Loucy (cell line): Measurements from ENCODE around the gene IMPG2.

Source experiments
- H2AFZ ChIP-seq: fragments of 200-600 bp; sonication (generic); 2 replicates; pipeline ENCODE4 v1.6.0; 2016; ENCODE audit warnings: antibody characterized with exemption, mild to moderate bottlenecking, low read length, moderate library complexity
- H3F3A ChIP-seq: fragments of 200-600 bp; 2 replicates; pipeline ENCODE4 v1.6.0; 2016; ENCODE audit warnings: antibody characterized with exemption, low read depth, mild to moderate bottlenecking
- H3K27me3 ChIP-seq: fragments of 200-600 bp; sonication (generic); 2 replicates; pipeline ENCODE4 v1.6.1; 2014; ENCODE audit warnings: low read length, mild to moderate bottlenecking; ENCODE audit not compliant: insufficient read depth, poor library complexity, severe bottlenecking
- H3K36me3 ChIP-seq: fragments of 200-600 bp; sonication (generic); 2 replicates; pipeline ENCODE4 v1.6.1; 2016; ENCODE audit warnings: low read length; ENCODE audit not compliant: insufficient read depth
- H3K4me1 ChIP-seq: fragments of 200-600 bp; sonication (generic); 2 replicates; pipeline ENCODE4 v1.5.1; 2014; ENCODE audit warnings: low read length, mild to moderate bottlenecking; ENCODE audit not compliant: insufficient read depth, poor library complexity, severe bottlenecking
- H3K4me2 ChIP-seq: fragments of 200-600 bp; sonication (generic); 2 replicates; pipeline ENCODE4 v1.6.0; 2014; ENCODE audit warnings: antibody characterized with exemption, low read length, low read depth, mild to moderate bottlenecking; ENCODE audit not compliant: poor library complexity, severe bottlenecking
- H3K4me3 ChIP-seq: fragments of 200-600 bp; sonication (generic); 2 replicates; pipeline ENCODE4 v1.5.1; 2014; ENCODE audit warnings: low read length, mild to moderate bottlenecking, mixed read lengths; ENCODE audit not compliant: poor library complexity, severe bottlenecking
- H3K79me2 ChIP-seq: fragments of 200-600 bp; sonication (generic); 2 replicates; pipeline ENCODE4 v1.6.1; 2014; ENCODE audit warnings: low read length; ENCODE audit not compliant: insufficient read depth
- H3K9ac ChIP-seq: fragments of 200-600 bp; sonication (generic); 2 replicates; pipeline ENCODE4 v1.6.0; 2014; ENCODE audit warnings: mild to moderate bottlenecking, low read depth, low read length, moderate library complexity; ENCODE audit not compliant: poor library complexity, severe bottlenecking
- H3K9me2 ChIP-seq: fragments of 200-600 bp; sonication (generic); replicated peaks from 2 replicates; pipeline ENCODE4 v1.6.1; 2016; ENCODE audit warnings: low read depth, low read length, mixed read lengths
- H3K9me3 ChIP-seq: fragments of 200-600 bp; sonication (generic); 2 replicates; pipeline ENCODE4 v1.6.1; 2014; ENCODE audit warnings: mild to moderate bottlenecking, antibody characterized with exemption, low read length, low read depth; ENCODE audit not compliant: insufficient read depth
- H4K20me1 ChIP-seq: fragments of 200-600 bp; sonication (generic); 2 replicates; pipeline ENCODE4 v1.6.0; 2014; ENCODE audit warnings: antibody characterized with exemption, low read length, mild to moderate bottlenecking; ENCODE audit not compliant: insufficient read depth, poor library complexity, severe bottlenecking
- CTCF ChIP-seq: fragments of 200-600 bp; sonication (generic); conservative IDR thresholded peaks from 2 replicates; pipeline ENCODE4 v1.5.1; 2014; ENCODE audit warnings: mild to moderate bottlenecking, antibody characterized with exemption, low read length
- EZH2phosphoT487 ChIP-seq: fragments of 200-600 bp; IDR thresholded peaks from 2 replicates; pipeline ENCODE4 v1.6.1; 2018; ENCODE audit warnings: antibody characterized with exemption, mild to moderate bottlenecking, moderate library complexity, borderline replicate concordance

Gene IMPG2

GRCh38 chr3:101320475-101320874 lies at the start of gene IMPG2:
TSS of gene IMPG2 (minus strand) at chr3:101320575. CDS start at chr3:101320372, 203 bp downstream.
- H3K9me2 ChIP-seq = no peaks in the 10 kb centered on the region
- H3K9ac ChIP-seq = no peak within 1 kb of the TSS
- no peaks in the 10 kb centered on the region for H3F3A ChIP-seq
- no peaks in the 10 kb centered on the region for H3K79me2 ChIP-seq
- no peak within 1 kb of the TSS for H2AFZ ChIP-seq
- TF ChIP-seq CTCF (no peak), EZH2phosphoT487 (no peak)
- H3K9me3 ChIP-seq = no peaks in the 10 kb centered on the region
- H3K36me3 ChIP-seq = no peaks in the 10 kb centered on the region
- no peaks in the 10 kb centered on the region for H4K20me1 ChIP-seq
- no peak within 1 kb of the TSS for H3K4me2 ChIP-seq
- H3K4me1 ChIP-seq = no peaks in the 10 kb centered on the region
- H3K27me3 ChIP-seq = no peaks in the 10 kb centered on the region
- no peak within 1 kb of the TSS for H3K4me3 ChIP-seq

DNA sequence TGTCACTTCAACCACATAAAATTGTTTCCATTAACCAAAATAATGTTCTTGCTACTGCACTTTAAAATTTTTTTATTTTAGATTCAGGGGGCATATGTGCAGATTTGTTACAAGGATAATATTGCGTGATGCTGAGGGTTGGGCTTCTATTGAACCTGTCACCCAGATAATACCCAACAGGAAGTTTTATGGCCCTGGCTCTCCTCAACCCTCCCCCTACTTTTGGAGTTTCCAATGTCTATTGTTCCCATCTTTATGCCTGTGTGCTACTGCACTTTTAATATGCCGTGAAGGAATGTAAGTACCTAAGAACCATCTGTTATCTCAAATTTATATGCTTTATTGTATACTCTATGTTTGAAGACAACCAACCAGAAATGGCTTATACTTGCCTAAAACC lies 42.0 kb upstream of the IMPG2 start:
- Histone ChIP-seq H3K4me2 (no peak overlapping the region), H3K9me3 (no peaks in the 10 kb centered on the region), H3K4me1 (no peaks in the 10 kb centered on the region), H3K9me2 (no peaks in the 10 kb centered on the region), H3K27me3 (no peaks in the 10 kb centered on the region), H4K20me1 (no peaks in the 10 kb centered on the region), H3K4me3 (no peak overlapping the region), H3K79me2 (no peaks in the 10 kb centered on the region), H3F3A (no peaks in the 10 kb centered on the region), H2AFZ (no peak overlapping the region), H3K36me3 (peaks cover 35% of the 10 kb centered on the region), H3K9ac (no peak overlapping the region)
- TF ChIP-seq EZH2phosphoT487 (no peak), CTCF (no peak)

DNA sequence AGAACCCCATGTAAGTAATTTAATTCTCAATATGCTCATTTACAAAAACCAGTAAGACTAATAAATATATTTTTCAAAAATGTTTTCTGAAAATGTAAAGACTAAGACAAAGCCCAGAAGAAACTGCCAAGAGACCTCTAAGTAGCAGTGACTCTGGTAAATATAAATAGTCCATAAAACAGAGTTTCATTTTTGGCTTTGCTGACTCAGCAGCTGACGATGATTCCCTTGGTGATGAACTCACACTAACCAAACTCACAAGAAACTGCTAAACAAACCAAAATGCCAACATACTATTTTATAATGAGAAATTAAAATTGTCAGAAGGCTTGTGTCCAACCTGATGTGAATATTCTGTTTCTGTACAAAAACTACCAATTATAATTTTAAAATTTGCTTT lies 31.5 kb upstream of the IMPG2 start:
- H3K79me2 ChIP-seq = no peaks in the 10 kb centered on the region
- no peak overlapping the region for H3K9ac ChIP-seq
- no peaks in the 10 kb centered on the region for H4K20me1 ChIP-seq
- H3K4me2 ChIP-seq = no peak overlapping the region
- peaks cover 3% of the 10 kb centered on the region; the same call in 1 of the 2 replicates for H3K36me3 ChIP-seq
- no peaks in the 10 kb centered on the region for H3K9me3 ChIP-seq
- no peak overlapping the region for H3K4me3 ChIP-seq
- H3K27me3 ChIP-seq = no peaks in the 10 kb centered on the region
- no peaks in the 10 kb centered on the region for H3F3A ChIP-seq
- H2AFZ ChIP-seq = no peak overlapping the region
- H3K4me1 ChIP-seq = no peaks in the 10 kb centered on the region
- H3K9me2 ChIP-seq = no peaks in the 10 kb centered on the region
- no peak for TF ChIP-seq EZH2phosphoT487
- no peak for TF ChIP-seq CTCF
